GM13977 (cell line): ENCODE measurements around the gene CREBRF.
"Not testable (repeated sequence)": the region's sequence is repeated elsewhere in the genome, so short reads cannot be mapped to it uniquely, and the experiment has no call there.

ENCODE experiments used
- DNase-seq: peaks from one replicate; pipeline ENCODE4 v3.0.0; 2012; ENCODE audit warnings: low spot score
- CTCF ChIP-seq: IDR thresholded peaks from 2 replicates; pipeline ENCODE4 v1.5.1; 2012; ENCODE audit warnings: mild to moderate bottlenecking, control low read depth; ENCODE audit not compliant: insufficient read depth; ENCODE audit errors: extremely low read depth, missing control alignments
- in situ Hi-C: fragments of 300-500 bp; cut with MboI; formaldehyde crosslinking; loops from one replicate; pipeline ENCODE4 v1.12.0; 2022; ENCODE audit warnings: low sequenced_read_pairs, low pct_unique_long_range_greater_than_20kb, mixed read lengths, inconsistent platforms; ENCODE audit not compliant: unreplicated experiment

CREBRF gene

GRCh38 chr5:173025651-173026050 is 30.5 kb upstream of the CREBRF start:
- TF ChIP-seq CTCF, result no peak
- in situ Hi-C loops, result no loop called here
- no peak for DNase-seq

GRCh38 chr5:173027905-173028304 is 28.2 kb upstream of the CREBRF start:
- no peak for DNase-seq
- in situ Hi-C loops, result no loop called here
- no peak for TF ChIP-seq CTCF

- in situ Hi-C loops, result no loop called here
These were observed 27.3 kb upstream of the CREBRF start for GRCh38 chr5:173028811-173029327.

GRCh38 chr5:173029499-173029921 is 26.6 kb upstream of the CREBRF start:
- in situ Hi-C loops, result no loop called here
- no peak for TF ChIP-seq CTCF
- DNase-seq, result no peak

More at GRCh38 chr5:173028811-173029327, 27.3 kb upstream of the CREBRF start:
- TF ChIP-seq CTCF, result no peak
- no peak for DNase-seq

GRCh38 chr5:173032096-173032495 is 24.1 kb upstream of the CREBRF start:
- DNase-seq, in situ Hi-C loops: not testable (repeated sequence)

GRCh38 chr5:173032730-173033129 is 23.4 kb upstream of the CREBRF start:
- TF ChIP-seq CTCF, result no peak
- DNase-seq, result no peak
- in situ Hi-C loops, result no loop called here

GRCh38 chr5:173033923-173034322 is 22.2 kb upstream of the CREBRF start:
- TF ChIP-seq CTCF, result no peak
- DNase-seq, result no peak
- in situ Hi-C loops, result no loop called here
